Central memory CD8-positive, alpha-beta T cell (primary cell): ENCODE measurements around the gene ACOT13.
"Not testable (repeated sequence)": the region's sequence is repeated elsewhere in the genome, so short reads cannot be mapped to it uniquely, and the experiment has no call there.

Experiments
- ATAC-seq: fragments of 150-1000 bp; cut with Tn5 transposase; replicated peaks from 2 replicates; pipeline ENCODE4 v1.10.0; 2022; ENCODE audit warnings: mild to moderate bottlenecking, moderate FRiP score, moderate number of reproducible peaks; ENCODE audit not compliant: poor library complexity, severe bottlenecking; ENCODE audit errors: extremely low read depth
- DNase-seq, 2 donors: peaks; one replicate each; pipeline ENCODE4 v3.0.0; 2021; ENCODE audit warnings: low spot score in 2 of 2
- H3K27ac Mint-ChIP-seq: one replicate; pipeline ENCODE4 v1.8.0; 2022; ENCODE audit warnings: low read depth, mild to moderate bottlenecking, moderate library complexity, mixed read lengths
- H3K27me3 Mint-ChIP-seq: one replicate; pipeline ENCODE4 v1.8.0; 2022; ENCODE audit warnings: mixed read lengths
- H3K36me3 Mint-ChIP-seq: one replicate; pipeline ENCODE4 v1.8.0; 2022; ENCODE audit warnings: mild to moderate bottlenecking, moderate library complexity, mixed read lengths; ENCODE audit not compliant: insufficient read depth
- H3K4me1 Mint-ChIP-seq: one replicate; pipeline ENCODE4 v1.8.0; 2022; ENCODE audit warnings: mixed read lengths
- H3K4me3 Mint-ChIP-seq: one replicate; pipeline ENCODE4 v1.8.0; 2022; ENCODE audit warnings: mild to moderate bottlenecking, moderate library complexity, mixed read lengths
- H3K9me3 Mint-ChIP-seq: one replicate; pipeline ENCODE4 v1.8.0; 2022; ENCODE audit warnings: mixed read lengths

The ACOT13 gene

GRCh38 chr6:24646771-24647170 is 20.1 kb upstream of the ACOT13 start:
- H3K4me1 Mint-ChIP-seq: peaks cover 14% of the 10 kb centered on the region
- no peak for ATAC-seq
- no peak for DNase-seq
- H3K27me3 Mint-ChIP-seq: peaks cover 8% of the 10 kb centered on the region
- H3K27ac Mint-ChIP-seq: peak overlapping the region; percentile 92
- peaks cover 21% of the 10 kb centered on the region for H3K36me3 Mint-ChIP-seq
- peak overlapping the region; percentile 81 for H3K4me3 Mint-ChIP-seq
- no peaks in the 10 kb centered on the region for H3K9me3 Mint-ChIP-seq

GRCh38 chr6:24648276-24648675 is 18.6 kb upstream of the ACOT13 start:
- Mint-ChIP-seq H3K27ac (no peak overlapping the region), H3K4me3 (no peak overlapping the region), H3K27me3 (no peaks in the 10 kb centered on the region), H3K36me3 (peaks cover 36% of the 10 kb centered on the region), H3K4me1 (peaks cover 20% of the 10 kb centered on the region), H3K9me3 (no peaks in the 10 kb centered on the region)
- no peak for DNase-seq
- ATAC-seq: no peak

GRCh38 chr6:24649691-24650090 is 17.2 kb upstream of the ACOT13 start:
- no peak overlapping the region for H3K27ac Mint-ChIP-seq
- H3K27me3 Mint-ChIP-seq: no peaks in the 10 kb centered on the region
- no peaks in the 10 kb centered on the region for H3K9me3 Mint-ChIP-seq
- ATAC-seq (no peak), DNase-seq (no peak)
- peaks cover 28% of the 10 kb centered on the region for H3K4me1 Mint-ChIP-seq
- H3K36me3 Mint-ChIP-seq: peaks cover 43% of the 10 kb centered on the region
- H3K4me3 Mint-ChIP-seq: no peak overlapping the region

- Mint-ChIP-seq H3K4me1 (peaks cover 30% of the 10 kb centered on the region), H3K27ac (no peak overlapping the region), H3K4me3 (no peak overlapping the region), H3K27me3 (no peaks in the 10 kb centered on the region), H3K36me3 (peaks cover 43% of the 10 kb centered on the region), H3K9me3 (no peaks in the 10 kb centered on the region)
- ATAC-seq: no peak
- DNase-seq: no peak
Measured at GRCh38 chr6:24650365-24650764, 16.5 kb upstream of the ACOT13 start.

- H3K9me3 Mint-ChIP-seq: no peaks in the 10 kb centered on the region
- peak overlapping the region; percentile 73 for H3K27ac Mint-ChIP-seq
- no peaks in the 10 kb centered on the region for H3K27me3 Mint-ChIP-seq
- peaks cover 34% of the 10 kb centered on the region for H3K4me1 Mint-ChIP-seq
- no peak overlapping the region for H3K4me3 Mint-ChIP-seq
- DNase-seq (no peak), ATAC-seq (no peak)
- peaks cover 56% of the 10 kb centered on the region for H3K36me3 Mint-ChIP-seq
Measured at GRCh38 chr6:24655215-24655614, 11.7 kb upstream of the ACOT13 start.

DNA sequence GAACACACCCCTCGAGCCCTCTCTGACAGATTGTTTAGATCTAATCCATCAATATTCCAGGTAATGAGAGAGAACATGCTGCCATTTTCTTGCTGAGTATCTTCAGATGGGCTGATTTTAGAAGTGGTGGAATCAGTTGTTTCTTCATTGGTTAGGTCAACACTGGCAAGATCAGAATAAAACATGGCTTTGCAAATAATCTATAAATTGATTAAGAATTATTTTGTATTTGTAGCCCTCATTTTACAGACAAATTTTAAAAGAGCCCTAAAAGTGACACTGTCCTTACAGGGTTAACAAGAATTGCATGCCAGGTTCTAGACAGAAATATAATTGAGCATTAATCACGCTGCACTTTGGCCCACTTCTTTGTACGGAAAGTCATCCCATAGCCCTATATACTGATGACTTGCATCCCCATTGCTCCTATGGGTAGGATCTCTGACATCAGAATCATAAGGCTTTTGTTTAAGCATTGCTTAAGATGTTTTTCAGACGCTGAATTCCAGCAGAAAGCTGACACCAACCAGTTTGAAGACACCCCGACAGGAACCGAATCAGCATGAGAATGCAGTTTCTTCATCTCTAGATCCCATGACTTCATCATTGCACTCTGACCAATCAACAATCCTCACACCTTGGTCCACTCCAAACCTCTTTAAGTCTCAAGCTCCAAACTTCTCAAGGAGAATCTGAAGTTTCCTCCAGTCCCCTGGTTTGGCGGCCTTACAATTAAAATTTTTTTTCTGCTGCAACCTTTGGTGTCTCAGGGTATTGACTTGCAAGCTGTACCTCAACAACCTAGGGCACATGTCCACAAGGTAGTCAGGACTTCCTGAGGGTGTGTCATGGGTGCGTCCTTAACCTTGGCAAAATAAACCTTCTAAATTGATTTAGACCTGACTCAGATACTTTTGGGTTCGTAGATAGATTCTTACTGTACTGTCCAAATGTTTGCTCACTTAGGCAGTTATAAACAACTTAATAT is 8.0 kb upstream of the ACOT13 start:
- H3K4me3 Mint-ChIP-seq: no peak overlapping the region
- H3K9me3 Mint-ChIP-seq: no peaks in the 10 kb centered on the region
- peaks cover 56% of the 10 kb centered on the region for H3K4me1 Mint-ChIP-seq
- no peaks in the 10 kb centered on the region for H3K27me3 Mint-ChIP-seq
- ATAC-seq (no peak), DNase-seq (no peak)
- H3K27ac Mint-ChIP-seq: no peak overlapping the region
- H3K36me3 Mint-ChIP-seq: peaks cover 46% of the 10 kb centered on the region

GRCh38 chr6:24659561-24659960 is 7.3 kb upstream of the ACOT13 start:
- DNase-seq (no peak), ATAC-seq (no peak)
- no peak overlapping the region for H3K4me3 Mint-ChIP-seq
- H3K36me3 Mint-ChIP-seq: peaks cover 44% of the 10 kb centered on the region
- H3K4me1 Mint-ChIP-seq: peaks cover 59% of the 10 kb centered on the region
- H3K9me3 Mint-ChIP-seq: no peaks in the 10 kb centered on the region
- H3K27me3 Mint-ChIP-seq: no peaks in the 10 kb centered on the region
- peak overlapping the region; percentile 16 for H3K27ac Mint-ChIP-seq

DNA sequence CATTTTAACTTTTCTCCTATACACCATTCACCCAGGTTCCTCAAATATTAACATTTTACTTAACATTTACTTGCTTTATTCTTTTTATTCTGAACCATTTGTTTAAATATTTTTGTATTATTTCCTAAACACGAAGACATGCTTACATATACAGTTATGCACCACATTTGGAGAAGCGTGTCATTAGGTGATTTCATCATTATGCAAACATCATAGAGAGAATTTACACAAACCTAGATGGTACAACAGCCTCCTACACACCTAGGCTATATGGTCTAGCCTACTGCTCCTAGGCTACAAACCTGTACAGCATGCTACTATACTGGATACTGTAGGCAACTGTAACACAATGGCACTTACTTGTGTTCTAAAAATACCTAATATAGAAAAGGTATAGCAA is 6.8 kb upstream of the ACOT13 start:
- Mint-ChIP-seq H3K4me3 (no peak overlapping the region), H3K27ac (peak overlapping the region; percentile 16), H3K27me3 (no peaks in the 10 kb centered on the region), H3K36me3 (peaks cover 45% of the 10 kb centered on the region), H3K9me3 (no peaks in the 10 kb centered on the region), H3K4me1 (peaks cover 62% of the 10 kb centered on the region)
- no peak for DNase-seq
- ATAC-seq: no peak

GRCh38 chr6:24661759-24662158 is 5.1 kb upstream of the ACOT13 start:
- Mint-ChIP-seq H3K36me3 (peaks cover 42% of the 10 kb centered on the region), H3K4me1 (peaks cover 66% of the 10 kb centered on the region)
- not testable (repeated sequence) for H3K4me3 Mint-ChIP-seq, ATAC-seq, H3K9me3 Mint-ChIP-seq, DNase-seq, H3K27ac Mint-ChIP-seq, H3K27me3 Mint-ChIP-seq

DNA sequence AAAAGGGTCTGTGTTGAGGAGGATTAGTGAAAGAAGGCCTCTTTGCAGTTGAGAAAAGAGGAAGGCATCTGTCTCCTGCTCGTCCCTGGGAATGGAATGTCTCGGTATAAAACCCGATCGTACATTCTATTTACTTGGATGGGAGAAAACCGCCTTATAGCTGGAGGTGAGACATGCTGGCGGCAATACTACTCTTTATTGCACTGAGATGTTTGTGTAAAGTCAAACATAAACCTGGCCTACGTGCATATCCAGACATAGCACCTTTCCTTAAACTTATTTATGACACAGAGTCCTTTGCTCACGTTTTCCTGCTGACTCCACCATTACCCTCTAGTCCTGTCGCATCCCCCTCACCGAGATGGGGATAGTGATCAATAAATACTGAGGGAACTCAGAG is 4.6 kb upstream of the ACOT13 start:
- peak overlapping the region; percentile 50 for H3K27ac Mint-ChIP-seq
- ATAC-seq: no peak
- DNase-seq: no peak
- H3K4me3 Mint-ChIP-seq: no peak overlapping the region
- no peaks in the 10 kb centered on the region for H3K27me3 Mint-ChIP-seq
- peaks cover 71% of the 10 kb centered on the region for H3K4me1 Mint-ChIP-seq
- no peaks in the 10 kb centered on the region for H3K9me3 Mint-ChIP-seq
- H3K36me3 Mint-ChIP-seq: peaks cover 43% of the 10 kb centered on the region

DNA sequence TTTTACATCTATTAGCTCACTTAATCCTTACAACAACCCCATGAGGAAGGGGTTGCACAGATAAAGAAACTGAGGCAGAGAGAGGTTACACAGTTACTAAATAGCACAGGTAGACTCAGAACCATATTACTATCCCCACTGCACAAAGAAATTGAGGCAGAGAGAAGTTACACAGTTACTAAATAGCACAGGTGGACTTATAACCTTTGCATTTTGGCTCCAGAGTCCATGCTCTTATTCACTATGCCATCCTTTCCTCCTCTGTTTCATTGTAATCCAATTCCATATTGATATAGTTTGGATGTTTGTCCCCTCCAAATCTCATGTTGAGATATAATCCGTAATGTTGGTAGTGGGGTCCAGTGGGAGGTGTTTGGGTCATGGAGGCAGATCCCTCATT is 3.7 kb upstream of the ACOT13 start:
- Mint-ChIP-seq H3K27ac (no peak overlapping the region), H3K36me3 (peaks cover 40% of the 10 kb centered on the region), H3K4me3 (no peak overlapping the region), H3K9me3 (no peaks in the 10 kb centered on the region), H3K27me3 (no peaks in the 10 kb centered on the region), H3K4me1 (peaks cover 72% of the 10 kb centered on the region)
- ATAC-seq: no peak
- DNase-seq: no peak

DNA sequence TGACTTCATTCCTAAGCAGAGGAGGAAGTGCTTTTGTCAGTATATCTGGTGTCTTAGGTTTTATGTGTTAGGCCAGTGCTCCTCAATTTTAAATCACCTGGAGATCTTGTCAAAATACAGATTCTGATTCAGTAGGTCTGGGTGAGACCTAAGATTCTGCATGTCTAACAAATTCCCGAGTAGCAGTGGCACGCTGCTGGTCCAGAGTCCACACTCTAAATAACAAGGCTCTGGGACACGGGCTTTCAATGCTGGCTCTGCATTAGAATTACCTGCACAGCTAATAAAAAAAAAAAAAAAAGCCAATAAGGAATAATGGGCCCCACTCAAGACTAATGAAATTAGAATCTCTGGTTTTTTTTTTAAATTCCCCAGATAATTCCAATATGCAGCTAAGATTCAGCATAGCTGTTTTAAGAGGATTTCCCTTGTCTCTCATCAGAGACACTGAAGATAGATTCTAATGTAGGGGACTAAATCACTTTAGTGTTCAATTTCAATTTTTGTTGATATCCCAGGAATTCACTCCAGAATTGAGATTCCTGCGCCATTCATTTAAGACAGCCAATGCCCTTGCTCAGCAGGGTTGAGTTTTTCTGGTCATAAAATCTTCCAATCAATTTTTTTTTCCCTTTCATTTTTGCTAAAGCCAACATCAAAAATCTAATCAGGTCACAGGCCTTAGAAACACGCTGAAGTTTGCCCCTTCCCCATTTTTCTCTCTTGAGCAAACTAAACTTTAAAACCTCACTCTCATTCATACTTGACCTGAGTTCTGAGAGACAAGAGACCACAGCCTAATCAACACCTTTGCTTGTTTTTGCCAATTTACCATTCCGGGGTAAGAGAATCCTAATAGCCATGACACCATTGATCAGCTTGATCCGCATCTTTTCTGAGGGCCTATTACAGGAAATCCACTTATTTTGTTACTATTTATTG is 2.6 kb upstream of the ACOT13 start:
- ATAC-seq (no peak), DNase-seq (no peak)
- Mint-ChIP-seq H3K27me3 (no peaks in the 10 kb centered on the region), H3K4me3 (peak overlapping the region; percentile 98), H3K9me3 (no peaks in the 10 kb centered on the region), H3K36me3 (peaks cover 35% of the 10 kb centered on the region), H3K27ac (no peak overlapping the region), H3K4me1 (peaks cover 80% of the 10 kb centered on the region)
